A549 (cell line): Measurements from ENCODE around the gene EGFLAM.

Experiments
- CTCF ChIP-seq: fragments of >200 bp; sonication (Bioruptor Twin); formaldehyde crosslinking; IDR thresholded peaks from 3 replicates; pipeline ENCODE4 v1.5.1; 2016
- JUN ChIP-seq, 2 experiments: fragments of >200 bp; sonication (Bioruptor Twin); formaldehyde crosslinking; IDR thresholded peaks; 2 replicates in 1 of 2; 3 replicates in 1 of 2; pipeline ENCODE4 v1.6.1; 2016 to 2017
- MAFK ChIP-seq: fragments of 450-650 bp; IDR thresholded peaks from 2 replicates; pipeline ENCODE4 v1.6.1; 2014; ENCODE audit not compliant: partially characterized antibody
- RCOR1 ChIP-seq: fragments of 150-350 bp; IDR thresholded peaks from 2 replicates; pipeline ENCODE4 v1.6.1; 2014; ENCODE audit warnings: antibody characterized with exemption, low read length, low read depth

GRCh38 chr5:38506302-38506701 is 247.9 kb downstream of the EGFLAM start:
- no peak for TF ChIP-seq CTCF
- no peak for TF ChIP-seq JUN (IDR thresholded peaks at IDR 0.05)
- TF ChIP-seq RCOR1: no peak
- TF ChIP-seq MAFK: no peak
